ENCODE results near the gene CNIH3. TPM values are rescaled to one million over a fixed set of nuclear protein-coding genes. Genes with fewer than 3 reads are reported as not detected.
A peak's percentile ranks its signal among the peaks of the same experiment; 100 is the strongest.
"Not testable (repeated sequence)": the region's sequence is repeated elsewhere in the genome, so short reads cannot be mapped to it uniquely, and the experiment has no call there.

The CNIH3 gene
- total RNA-seq, 2 experiments from 2014 or later = 1.3 to 1.4 TPM

GRCh38 chr1:224700918-224701531, 84.9 kb downstream of the CNIH3 start:
- Mint-ChIP-seq H3K4me3 (no peak overlapping the region), H3K9me3 (no peaks in the 10 kb centered on the region), H3K4me1 (no peaks in the 10 kb centered on the region), H3K36me3 (no peaks in the 10 kb centered on the region), H3K27ac (no peak overlapping the region), H3K27me3 (no peaks in the 10 kb centered on the region)
- DNase-seq = no peak

GRCh38 chr1:224703702-224704101, 87.6 kb downstream of the CNIH3 start:
- Mint-ChIP-seq H3K36me3 (no peaks in the 10 kb centered on the region), H3K9me3 (no peaks in the 10 kb centered on the region), H3K4me3 (no peak overlapping the region), H3K27ac (no peak overlapping the region), H3K4me1 (no peaks in the 10 kb centered on the region), H3K27me3 (no peaks in the 10 kb centered on the region)
- no peak for DNase-seq

- Mint-ChIP-seq H3K9me3 (no peaks in the 10 kb centered on the region), H3K4me3 (no peak overlapping the region), H3K4me1 (no peaks in the 10 kb centered on the region), H3K27ac (no peak overlapping the region), H3K27me3 (no peaks in the 10 kb centered on the region), H3K36me3 (no peaks in the 10 kb centered on the region)
- no peak for DNase-seq
These were observed 88.1 kb downstream of the CNIH3 start for GRCh38 chr1:224704107-224704735.

GRCh38 chr1:224705578-224705977, 89.5 kb downstream of the CNIH3 start:
- no peaks in the 10 kb centered on the region for H3K9me3 Mint-ChIP-seq

GRCh38 chr1:224707843-224708725, 92.0 kb downstream of the CNIH3 start:
- no peaks in the 10 kb centered on the region for H3K36me3 Mint-ChIP-seq

More at GRCh38 chr1:224705578-224705977, 89.5 kb downstream of the CNIH3 start:
- DNase-seq = no peak
- Mint-ChIP-seq H3K36me3 (no peaks in the 10 kb centered on the region), H3K27ac (no peak overlapping the region), H3K27me3 (no peaks in the 10 kb centered on the region), H3K4me1 (no peaks in the 10 kb centered on the region), H3K4me3 (no peak overlapping the region)

GRCh38 chr1:224710196-224710595, 94.1 kb downstream of the CNIH3 start:
- Mint-ChIP-seq H3K27me3 (no peaks in the 10 kb centered on the region), H3K4me1 (no peaks in the 10 kb centered on the region), H3K4me3 (no peak overlapping the region), H3K27ac (no peak overlapping the region), H3K36me3 (no peaks in the 10 kb centered on the region), H3K9me3 (no peaks in the 10 kb centered on the region)
- DNase-seq = no peak

More at GRCh38 chr1:224707843-224708725, 92.0 kb downstream of the CNIH3 start:
- DNase-seq = no peak
- no peak overlapping the region for H3K4me3 Mint-ChIP-seq
- no peaks in the 10 kb centered on the region for H3K4me1 Mint-ChIP-seq
- H3K27ac Mint-ChIP-seq = no peak overlapping the region
- H3K27me3 Mint-ChIP-seq = no peaks in the 10 kb centered on the region
- H3K9me3 Mint-ChIP-seq = no peaks in the 10 kb centered on the region

- not testable (repeated sequence) for DNase-seq, H3K36me3 Mint-ChIP-seq, H3K4me1 Mint-ChIP-seq, H3K27me3 Mint-ChIP-seq, H3K27ac Mint-ChIP-seq, H3K9me3 Mint-ChIP-seq, H3K4me3 Mint-ChIP-seq
These were observed 95.2 kb downstream of the CNIH3 start for GRCh38 chr1:224711231-224711756.

GRCh38 chr1:224711876-224712275, 95.8 kb downstream of the CNIH3 start:
- no peak overlapping the region for H3K27ac Mint-ChIP-seq

GRCh38 chr1:224713228-224713627, 97.1 kb downstream of the CNIH3 start:
- no peak overlapping the region for H3K4me3 Mint-ChIP-seq
- no peak for DNase-seq
- peaks cover 5% of the 10 kb centered on the region for H3K27me3 Mint-ChIP-seq
- no peak overlapping the region for H3K27ac Mint-ChIP-seq
- H3K36me3 Mint-ChIP-seq = no peaks in the 10 kb centered on the region
- no peaks in the 10 kb centered on the region for H3K9me3 Mint-ChIP-seq
- peaks cover 4% of the 10 kb centered on the region for H3K4me1 Mint-ChIP-seq

More at GRCh38 chr1:224711876-224712275, 95.8 kb downstream of the CNIH3 start:
- H3K4me1 Mint-ChIP-seq = no peaks in the 10 kb centered on the region
- DNase-seq = no peak
- H3K9me3 Mint-ChIP-seq = no peaks in the 10 kb centered on the region
- H3K36me3 Mint-ChIP-seq = no peaks in the 10 kb centered on the region
- no peaks in the 10 kb centered on the region for H3K27me3 Mint-ChIP-seq
- H3K4me3 Mint-ChIP-seq = no peak overlapping the region

GRCh38 chr1:224714553-224714952, 98.4 kb downstream of the CNIH3 start:
- H3K36me3 Mint-ChIP-seq = no peaks in the 10 kb centered on the region
- peaks cover 14% of the 10 kb centered on the region for H3K4me1 Mint-ChIP-seq
- no peaks in the 10 kb centered on the region for H3K9me3 Mint-ChIP-seq
- H3K27ac Mint-ChIP-seq = no peak overlapping the region
- DNase-seq = no peak
- H3K4me3 Mint-ChIP-seq = no peak overlapping the region
- H3K27me3 Mint-ChIP-seq = peaks cover 14% of the 10 kb centered on the region

GRCh38 chr1:224718470-224719053, 102.4 kb downstream of the CNIH3 start:
- Mint-ChIP-seq H3K27me3 (peaks cover 34% of the 10 kb centered on the region), H3K36me3 (no peaks in the 10 kb centered on the region), H3K9me3 (no peaks in the 10 kb centered on the region), H3K4me1 (peaks cover 14% of the 10 kb centered on the region), H3K27ac (peak overlapping the region; percentile 7), H3K4me3 (no peak overlapping the region)
- peak; percentile 16 for DNase-seq

GRCh38 chr1:224719716-224720115, 103.6 kb downstream of the CNIH3 start:
- Mint-ChIP-seq H3K36me3 (no peaks in the 10 kb centered on the region), H3K27me3 (peaks cover 34% of the 10 kb centered on the region), H3K9me3 (no peaks in the 10 kb centered on the region), H3K4me3 (no peak overlapping the region), H3K4me1 (peaks cover 14% of the 10 kb centered on the region), H3K27ac (no peak overlapping the region)
- no peak for DNase-seq

GRCh38 chr1:224720216-224720615, 104.1 kb downstream of the CNIH3 start:
- Mint-ChIP-seq H3K36me3 (no peaks in the 10 kb centered on the region), H3K27me3 (peaks cover 34% of the 10 kb centered on the region), H3K4me3 (no peak overlapping the region), H3K4me1 (peaks cover 14% of the 10 kb centered on the region), H3K27ac (no peak overlapping the region), H3K9me3 (no peaks in the 10 kb centered on the region)
- DNase-seq = no peak

GRCh38 chr1:224721000-224721399, 104.9 kb downstream of the CNIH3 start:
- H3K27ac Mint-ChIP-seq = no peak overlapping the region
- DNase-seq = no peak
- no peak overlapping the region for H3K4me3 Mint-ChIP-seq
- no peaks in the 10 kb centered on the region for H3K9me3 Mint-ChIP-seq
- peaks cover 14% of the 10 kb centered on the region for H3K4me1 Mint-ChIP-seq
- no peaks in the 10 kb centered on the region for H3K36me3 Mint-ChIP-seq
- H3K27me3 Mint-ChIP-seq = peaks cover 34% of the 10 kb centered on the region

GRCh38 chr1:224722838-224723237, 106.7 kb downstream of the CNIH3 start:
- Mint-ChIP-seq H3K4me1 (peaks cover 15% of the 10 kb centered on the region), H3K4me3 (no peak overlapping the region), H3K27ac (no peak overlapping the region), H3K9me3 (no peaks in the 10 kb centered on the region), H3K27me3 (peaks cover 33% of the 10 kb centered on the region), H3K36me3 (no peaks in the 10 kb centered on the region)
- no peak for DNase-seq

Data from activated naive CD8-positive, alpha-beta T cell treated with anti-CD3 and anti-CD28 coated beads for 36 hours (primary cell).